ENCODE results near the gene BAX.
"Not testable (repeated sequence)": the region's sequence is repeated elsewhere in the genome, so short reads cannot be mapped to it uniquely, and the experiment has no call there.

Gene BAX

DNA sequence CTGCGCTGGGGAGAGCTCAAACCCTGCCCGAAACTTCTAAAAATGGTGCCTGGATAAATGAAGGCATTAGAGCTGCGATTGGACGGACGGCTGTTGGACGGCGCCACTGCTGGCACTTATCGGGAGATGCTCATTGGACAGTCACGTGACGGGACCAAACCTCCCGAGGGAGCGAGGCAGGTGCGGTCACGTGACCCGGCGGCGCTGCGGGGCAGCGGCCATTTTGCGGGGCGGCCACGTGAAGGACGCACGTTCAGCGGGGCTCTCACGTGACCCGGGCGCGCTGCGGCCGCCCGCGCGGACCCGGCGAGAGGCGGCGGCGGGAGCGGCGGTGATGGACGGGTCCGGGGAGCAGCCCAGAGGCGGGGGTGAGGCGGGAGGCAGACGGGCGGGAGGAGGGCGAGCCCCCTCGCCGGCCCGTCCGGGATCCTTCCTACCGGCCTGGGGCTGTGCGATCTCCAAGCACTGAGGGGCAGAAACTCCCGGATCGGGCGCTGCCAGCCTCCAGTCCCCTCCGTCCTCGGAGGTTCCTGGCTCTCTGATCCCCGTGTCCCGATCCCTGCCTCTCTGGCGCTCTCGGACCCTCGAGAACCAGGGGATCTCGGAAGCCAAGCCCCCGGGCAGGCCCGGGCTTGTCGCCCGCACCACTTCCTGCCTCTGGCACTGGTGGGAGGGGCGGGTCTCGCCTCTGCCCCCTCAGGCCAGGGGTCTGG lies at the start of gene BAX:
Gene BAX, plus strand, starts transcription at position 281 of the 713 bp plus-strand sequence. Its CDS starts 54 bp downstream, at position 335.
- DNase-seq: peak; percentile 96

DNA sequence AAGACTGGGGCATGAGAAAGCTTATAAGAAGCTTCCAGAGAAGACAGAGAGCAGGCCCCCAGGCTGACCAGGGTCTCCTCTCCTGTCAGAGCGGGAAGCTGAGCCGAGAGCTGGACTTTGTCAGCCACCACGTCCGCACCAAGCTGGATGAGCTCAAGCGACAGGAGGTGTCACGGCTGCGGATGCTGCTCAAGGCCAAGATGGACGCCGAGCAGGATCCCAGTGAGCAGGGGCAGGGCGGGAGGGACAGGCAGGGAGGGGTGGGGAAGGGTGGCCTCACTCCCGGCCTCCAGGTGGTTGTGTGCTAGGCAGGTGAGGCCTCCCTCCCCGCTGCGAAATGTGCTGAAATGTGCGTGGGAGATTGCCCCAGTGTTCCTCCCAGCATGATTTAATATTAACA lies 49.0 kb upstream of the BAX start:
- no peak for DNase-seq

DNA sequence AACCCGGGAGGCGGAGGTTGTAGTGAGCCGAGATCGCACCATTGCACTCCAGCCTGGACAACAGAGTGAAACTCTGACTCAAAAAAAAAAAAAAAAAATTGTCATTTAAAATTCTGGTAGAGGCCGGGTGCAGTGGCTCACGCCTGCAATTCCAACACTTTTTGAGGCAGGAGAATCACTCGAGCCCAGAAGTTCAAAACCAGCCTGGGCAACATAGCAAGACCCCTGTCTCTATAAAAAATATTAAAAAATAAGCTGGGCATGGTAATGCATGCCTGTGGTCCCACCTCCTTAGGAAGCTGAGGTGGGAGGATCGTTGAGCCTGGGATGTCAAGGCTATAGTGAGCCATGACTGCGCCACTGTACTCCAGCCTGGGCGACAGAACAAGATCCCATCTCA lies 48.4 kb upstream of the BAX start:
- DNase-seq: no peak

DNA sequence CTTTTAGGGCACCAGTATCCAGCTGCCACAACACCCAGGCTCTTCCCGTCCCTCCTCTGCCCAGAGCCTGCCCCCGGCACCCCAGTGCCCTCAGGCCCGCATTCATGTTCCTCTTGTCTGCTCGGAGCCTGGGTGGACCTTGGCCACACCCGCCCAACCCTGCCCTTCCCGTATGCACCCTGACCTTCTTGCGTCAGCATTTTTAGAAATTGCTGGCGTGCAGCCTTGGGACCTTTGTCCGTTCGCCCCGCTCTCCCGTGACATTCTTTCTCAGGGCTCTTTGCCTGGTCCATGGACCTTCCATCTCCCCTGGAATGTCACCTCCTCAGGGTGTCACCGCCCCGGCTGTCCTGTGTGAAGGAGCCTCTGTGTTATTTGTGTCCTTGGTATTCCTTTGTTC lies 47.0 kb upstream of the BAX start:
- no peak for DNase-seq

DNA sequence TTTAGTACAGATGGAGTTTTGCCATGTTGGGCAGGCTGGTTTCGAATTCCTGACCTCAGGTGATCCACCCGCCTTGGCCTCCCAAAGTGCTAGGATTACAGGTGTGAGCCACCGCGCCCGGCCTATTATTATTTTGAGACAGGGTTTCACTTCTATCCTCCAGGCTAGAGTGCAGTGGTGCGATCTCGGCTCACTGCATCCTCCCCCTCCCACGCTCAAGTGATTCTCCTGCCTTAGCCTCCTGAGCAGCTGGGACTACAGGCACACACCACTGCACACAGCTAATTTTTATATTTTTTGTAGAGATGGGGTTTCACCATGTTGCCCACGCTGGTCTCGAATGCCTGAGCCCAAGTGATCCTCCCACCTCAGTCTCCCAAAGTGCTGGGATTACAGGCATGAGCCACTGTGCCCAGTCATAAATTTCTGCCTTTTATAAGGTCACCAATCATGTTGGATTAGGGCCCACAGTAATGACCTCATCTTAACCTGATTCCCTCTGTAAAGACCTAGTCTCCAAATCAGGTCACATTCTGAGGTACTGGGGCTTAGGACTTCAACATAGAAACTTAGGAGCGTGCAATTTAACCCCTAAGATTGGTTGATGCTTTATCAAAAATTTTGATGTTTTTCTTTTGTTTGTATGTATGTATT lies 45.1 kb upstream of the BAX start:
- not testable (repeated sequence) for DNase-seq

DNA sequence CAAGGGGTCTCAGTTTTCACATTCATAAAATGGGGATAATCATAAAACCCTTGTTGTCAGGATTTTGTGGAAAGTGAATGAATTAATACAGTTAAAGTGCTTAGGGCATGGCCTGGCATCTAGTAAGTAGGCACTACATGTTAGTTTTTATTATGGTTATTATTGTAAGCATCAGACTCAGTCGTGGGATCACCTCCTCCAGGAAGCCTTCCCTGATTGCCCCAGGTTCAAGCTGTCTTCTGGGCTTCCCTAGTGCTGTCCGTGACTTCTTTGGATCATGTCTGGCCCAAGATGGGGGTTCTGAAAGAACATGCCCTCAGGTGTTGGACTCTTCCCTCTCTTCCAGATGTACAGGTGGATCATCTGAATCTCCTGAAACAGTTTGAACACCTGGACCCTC lies 43.9 kb upstream of the BAX start:
- DNase-seq: no peak

DNA sequence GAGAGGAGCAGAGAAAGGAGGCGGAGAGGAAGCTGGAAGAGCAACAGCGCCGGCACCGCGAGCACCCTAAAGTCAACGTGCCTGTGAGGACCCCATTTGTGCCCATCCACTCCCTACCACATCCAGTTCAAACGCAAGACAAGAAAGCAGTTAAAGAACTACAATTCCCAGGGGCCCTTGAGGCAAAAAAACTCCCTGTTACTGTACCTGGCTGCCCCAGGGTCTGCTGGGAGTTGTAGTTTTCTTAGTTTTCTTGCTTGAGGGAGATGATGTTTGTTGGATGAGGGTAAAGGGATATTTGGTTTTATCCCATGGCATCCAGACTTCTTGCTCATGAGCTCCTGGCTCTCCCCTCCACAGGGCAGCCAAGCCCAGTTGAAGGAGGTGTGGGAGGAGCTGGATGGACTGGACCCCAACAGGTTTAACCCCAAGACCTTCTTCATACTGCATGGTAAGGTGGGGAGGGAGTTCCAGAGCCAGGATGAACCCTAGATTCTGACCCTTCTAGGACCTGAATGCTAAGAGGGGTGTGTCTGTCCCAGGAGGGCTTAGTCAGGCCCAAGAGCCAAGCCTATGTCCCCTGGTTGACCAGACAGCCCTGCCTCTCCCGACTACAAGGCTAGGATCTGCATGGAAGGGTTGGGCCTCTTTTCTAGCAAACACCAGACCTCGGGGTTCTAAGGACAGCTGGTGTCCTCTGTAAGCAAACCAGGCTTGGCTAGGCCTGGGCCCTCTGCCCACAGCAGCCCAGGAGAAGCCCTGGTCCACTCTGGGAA lies 41.4 kb upstream of the BAX start:
- DNase-seq: no peak

DNA sequence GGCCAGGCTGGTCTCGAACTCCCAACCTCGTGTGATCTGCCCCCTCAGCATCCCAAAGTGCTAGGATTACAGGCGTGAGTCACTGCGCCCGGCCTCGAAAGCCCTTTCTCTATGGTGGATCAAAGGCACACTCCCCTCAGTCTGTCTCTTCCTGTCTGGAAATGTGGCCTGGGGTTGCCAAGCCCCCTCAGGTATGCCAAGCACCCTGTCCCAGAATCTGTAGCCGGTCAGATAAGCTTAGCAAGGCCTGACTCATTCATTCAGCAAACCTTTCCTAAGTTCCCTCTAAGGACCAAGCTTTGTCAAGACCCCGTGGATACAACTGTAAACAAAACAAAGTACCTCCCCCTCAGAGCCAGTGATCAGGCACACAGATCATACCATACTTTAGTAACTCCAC lies 40.5 kb upstream of the BAX start:
- DNase-seq: no peak

DNA sequence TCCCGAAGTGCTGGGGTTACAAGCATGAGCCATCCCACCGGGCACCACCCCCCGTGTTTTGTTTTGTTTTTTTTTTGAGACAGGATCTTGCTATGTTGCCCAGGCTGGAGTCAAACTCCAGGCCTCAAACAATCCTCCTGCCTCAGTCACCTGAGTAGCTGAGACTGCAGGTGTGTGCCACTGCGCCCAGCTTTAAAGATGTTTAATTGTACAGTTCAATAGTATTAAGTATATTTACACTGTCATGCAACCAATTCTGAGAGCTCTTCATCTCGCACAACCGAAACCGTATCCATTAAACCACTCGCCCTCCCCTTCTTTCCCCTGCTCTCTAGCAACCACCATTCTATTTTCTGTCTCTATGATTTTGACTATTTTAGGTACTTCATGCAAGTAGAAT lies 38.9 kb upstream of the BAX start:
- DNase-seq: no peak

DNA sequence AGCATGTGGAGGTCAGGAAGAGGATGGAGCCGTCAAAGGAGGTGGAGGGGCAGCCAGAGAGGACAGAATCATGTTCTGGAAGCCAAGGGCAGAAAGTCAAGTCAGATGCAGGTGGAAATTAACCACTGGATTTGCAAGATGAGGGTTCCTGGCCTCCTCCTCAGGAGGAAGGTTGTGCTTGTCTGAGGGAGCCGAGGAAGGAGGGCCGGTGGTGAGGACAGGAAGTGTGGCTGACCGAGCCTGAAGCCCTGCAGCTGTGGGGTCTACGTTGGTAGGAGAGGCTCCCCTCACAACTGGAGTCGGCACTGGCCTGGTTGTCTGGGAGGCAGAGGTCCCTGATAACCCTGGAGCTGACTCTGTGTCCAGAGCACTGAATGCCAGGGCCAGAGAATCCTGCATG lies 36.6 kb upstream of the BAX start:
- no peak for DNase-seq

DNA sequence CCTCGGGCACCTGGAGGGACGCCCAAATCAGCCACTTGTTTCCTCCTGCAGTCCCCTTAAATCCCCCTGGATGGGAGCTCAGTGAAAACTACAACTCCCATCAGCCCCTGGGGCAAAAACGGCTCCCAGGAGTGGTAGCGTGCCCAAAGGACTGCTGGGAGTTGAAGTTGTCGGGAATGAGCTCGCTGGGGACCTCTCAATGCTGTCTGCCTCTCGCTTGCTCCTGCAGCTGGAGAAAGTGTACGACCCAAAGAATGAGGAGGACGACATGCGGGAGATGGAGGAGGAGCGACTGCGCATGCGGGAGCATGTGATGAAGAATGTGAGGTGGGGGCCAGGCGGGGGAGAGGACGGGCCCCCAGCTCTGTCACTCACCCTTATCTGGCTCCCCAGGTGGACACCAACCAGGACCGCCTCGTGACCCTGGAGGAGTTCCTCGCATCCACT lies 35.9 kb upstream of the BAX start:
- DNase-seq: no peak

DNA sequence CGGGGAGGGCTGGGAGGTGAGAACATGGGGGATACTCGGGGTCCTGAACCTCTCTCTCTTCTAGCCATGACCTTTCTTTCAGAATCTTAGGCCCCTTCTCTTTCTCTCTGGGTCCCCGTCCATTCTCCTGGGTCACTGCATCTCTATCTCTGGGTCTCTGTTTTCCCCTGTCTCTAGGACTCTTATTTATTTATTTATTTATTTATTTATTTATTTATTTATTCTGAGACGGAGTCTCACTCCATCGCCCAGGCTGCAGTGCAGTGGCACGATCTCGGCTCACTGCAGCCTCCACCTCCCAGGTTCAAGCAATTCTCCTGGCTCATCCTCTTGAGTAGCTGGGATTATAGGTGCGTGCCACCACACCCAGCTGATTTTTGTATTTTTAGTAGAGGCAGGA lies 35.4 kb upstream of the BAX start:
- DNase-seq: not testable (repeated sequence)

DNA sequence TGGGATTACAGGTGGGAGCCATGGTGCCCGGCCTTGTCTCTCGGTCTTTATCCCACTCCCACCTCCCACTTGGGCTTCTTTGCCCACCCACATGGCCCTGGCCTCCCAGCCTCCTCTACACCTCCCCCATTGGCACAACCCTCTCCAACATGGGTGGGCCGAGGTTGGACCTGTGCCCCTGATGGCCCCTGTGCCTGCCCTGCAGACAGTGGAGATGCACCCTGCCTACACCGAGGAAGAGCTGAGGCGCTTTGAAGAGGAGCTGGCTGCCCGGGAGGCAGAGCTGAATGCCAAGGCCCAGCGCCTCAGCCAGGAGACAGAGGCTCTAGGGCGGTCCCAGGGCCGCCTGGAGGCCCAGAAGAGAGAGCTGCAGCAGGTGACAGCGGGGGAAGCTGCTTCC lies 33.7 kb upstream of the BAX start:
- DNase-seq: no peak

DNA sequence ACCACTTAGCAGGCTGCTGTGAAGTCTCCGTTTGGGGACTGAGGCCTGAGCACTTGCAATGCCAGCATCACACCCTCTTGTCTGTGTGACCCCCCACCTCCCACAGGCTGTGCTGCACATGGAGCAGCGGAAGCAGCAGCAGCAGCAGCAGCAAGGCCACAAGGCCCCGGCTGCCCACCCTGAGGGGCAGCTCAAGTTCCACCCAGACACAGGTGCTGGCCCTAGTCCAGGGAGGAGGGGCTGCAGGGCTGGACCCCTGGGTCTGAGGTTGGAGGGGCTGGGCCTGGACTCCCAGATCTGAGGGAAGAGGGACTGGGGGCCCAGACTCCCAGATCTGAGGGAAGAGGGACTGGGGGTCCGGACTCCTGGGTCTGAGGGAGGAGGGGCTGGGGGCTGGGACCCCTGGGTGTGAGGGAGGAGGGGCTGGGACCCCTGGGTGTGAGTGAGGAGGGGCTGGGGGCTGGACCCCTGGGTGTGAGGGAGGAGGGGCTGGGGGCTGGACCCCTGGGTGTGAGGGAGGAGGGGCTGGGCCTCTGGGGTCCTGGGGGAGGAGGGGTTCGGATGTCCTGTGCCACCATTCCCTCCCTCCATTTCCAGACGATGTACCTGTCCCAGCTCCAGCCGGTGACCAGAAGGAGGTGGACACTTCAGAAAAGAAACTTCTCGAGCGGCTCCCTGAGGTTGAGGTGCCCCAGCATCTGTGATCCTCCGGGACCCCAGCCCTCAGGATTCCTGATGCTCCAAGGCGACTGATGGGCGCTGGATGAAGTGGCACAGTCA lies 32.8 kb upstream of the BAX start:
- no peak for DNase-seq

DNA sequence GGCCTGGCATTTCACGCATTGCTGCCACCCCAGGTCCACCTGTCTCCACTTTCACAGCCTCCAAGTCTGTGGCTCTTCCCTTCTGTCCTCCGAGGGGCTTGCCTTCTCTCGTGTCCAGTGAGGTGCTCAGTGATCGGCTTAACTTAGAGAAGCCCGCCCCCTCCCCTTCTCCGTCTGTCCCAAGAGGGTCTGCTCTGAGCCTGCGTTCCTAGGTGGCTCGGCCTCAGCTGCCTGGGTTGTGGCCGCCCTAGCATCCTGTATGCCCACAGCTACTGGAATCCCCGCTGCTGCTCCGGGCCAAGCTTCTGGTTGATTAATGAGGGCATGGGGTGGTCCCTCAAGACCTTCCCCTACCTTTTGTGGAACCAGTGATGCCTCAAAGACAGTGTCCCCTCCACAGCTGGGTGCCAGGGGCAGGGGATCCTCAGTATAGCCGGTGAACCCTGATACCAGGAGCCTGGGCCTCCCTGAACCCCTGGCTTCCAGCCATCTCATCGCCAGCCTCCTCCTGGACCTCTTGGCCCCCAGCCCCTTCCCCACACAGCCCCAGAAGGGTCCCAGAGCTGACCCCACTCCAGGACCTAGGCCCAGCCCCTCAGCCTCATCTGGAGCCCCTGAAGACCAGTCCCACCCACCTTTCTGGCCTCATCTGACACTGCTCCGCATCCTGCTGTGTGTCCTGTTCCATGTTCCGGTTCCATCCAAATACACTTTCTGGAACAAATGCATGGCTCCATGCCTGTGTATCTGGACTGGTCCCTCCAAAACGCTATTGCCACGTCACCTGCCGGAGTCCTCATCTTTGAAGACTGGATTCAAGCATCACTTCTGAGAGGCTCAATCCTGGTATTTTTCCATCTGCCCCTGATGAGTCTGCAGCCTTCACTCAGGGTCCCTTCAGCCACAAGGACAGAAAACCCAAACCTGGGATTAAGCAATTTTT lies 31.9 kb upstream of the BAX start:
- no peak for DNase-seq

DNA sequence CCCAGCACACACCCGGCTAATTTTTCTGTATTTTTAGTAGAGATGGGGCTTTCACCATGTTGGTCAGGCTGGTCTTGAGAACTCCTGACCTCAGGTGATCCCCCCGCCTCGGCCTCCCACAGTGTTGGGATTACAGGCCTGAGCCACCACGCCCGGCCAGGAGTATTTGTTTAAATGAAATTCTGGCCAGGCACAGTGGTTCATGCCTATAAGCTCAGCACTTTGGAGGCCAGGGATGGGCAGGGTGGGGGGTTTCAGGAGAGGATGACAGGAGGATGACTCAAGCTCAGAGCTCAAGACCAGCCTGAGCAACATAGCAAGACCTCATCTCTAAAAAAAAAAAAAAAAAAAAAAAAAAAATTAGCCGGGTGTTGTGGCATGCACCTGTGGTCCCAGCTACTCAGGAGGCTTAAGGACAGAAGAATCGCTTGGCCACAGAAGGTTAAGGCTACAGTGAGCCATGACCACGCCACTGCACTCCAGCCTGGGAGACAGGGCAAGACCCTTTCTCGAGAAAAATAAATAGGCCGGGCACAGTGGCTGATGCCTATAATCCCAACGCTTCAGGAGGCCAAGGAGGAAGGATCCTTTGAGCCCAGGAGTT lies 29.3 kb upstream of the BAX start:
- DNase-seq: peak; percentile 83

DNA sequence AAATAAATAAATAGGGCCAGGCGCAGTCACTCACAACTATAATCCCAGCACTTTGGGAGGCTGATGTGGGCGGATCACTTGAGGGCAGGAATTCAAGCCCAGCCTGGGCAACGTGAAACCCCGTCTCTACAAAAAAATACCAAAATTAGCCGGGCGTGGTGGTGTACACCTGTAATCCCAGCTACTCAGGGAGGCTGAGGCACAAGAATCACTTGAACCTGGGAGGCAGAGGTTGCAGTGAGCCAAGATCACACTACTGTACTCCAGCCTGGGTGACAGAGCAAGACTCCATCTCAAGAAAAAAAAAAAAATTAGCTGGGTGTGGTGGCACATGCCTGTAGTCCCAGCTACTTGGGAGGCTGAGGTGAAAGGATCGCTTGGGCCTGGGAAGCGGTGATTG lies 28.8 kb upstream of the BAX start:
- not testable (repeated sequence) for DNase-seq

DNA sequence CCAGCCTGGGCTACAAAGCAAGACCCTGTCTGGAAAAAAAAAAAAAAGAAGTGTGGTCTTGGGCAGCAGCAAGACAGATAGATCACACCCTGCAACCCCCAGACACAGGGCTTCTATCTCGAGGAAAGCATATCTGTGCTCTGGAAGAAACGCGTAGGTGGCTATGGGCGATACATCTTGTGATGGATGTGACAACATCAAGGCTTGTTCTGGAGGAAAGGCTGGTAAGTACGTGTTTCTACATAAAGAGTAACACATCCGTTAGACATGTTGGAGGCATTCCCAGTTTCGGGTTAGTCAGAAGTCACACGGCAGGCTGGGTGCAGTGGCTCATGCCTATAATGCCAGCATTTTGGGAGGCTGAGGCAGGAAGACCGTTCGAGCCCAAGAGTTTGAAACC lies 27.8 kb upstream of the BAX start:
- peak; percentile 91 for DNase-seq

DNA sequence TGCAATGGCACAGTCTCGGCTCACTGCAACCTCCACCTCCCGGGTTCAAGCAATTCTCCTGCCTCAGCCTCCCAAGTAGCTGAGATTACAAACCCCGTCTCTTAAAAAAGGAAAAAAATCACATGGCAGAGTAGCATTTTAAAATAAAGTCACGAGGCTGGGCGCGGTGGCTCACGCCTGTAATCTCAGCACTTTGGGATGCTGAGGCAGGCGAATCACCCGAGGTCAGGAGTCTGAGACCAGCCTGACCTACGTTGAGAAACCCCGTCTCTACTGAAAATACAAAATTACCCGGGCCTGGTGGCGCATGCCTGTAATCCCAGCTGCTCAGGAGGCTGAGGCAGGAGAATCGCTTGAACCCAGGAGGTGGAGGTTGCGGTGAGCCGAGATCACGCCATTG lies 27.0 kb upstream of the BAX start:
- DNase-seq: not testable (repeated sequence)

DNA sequence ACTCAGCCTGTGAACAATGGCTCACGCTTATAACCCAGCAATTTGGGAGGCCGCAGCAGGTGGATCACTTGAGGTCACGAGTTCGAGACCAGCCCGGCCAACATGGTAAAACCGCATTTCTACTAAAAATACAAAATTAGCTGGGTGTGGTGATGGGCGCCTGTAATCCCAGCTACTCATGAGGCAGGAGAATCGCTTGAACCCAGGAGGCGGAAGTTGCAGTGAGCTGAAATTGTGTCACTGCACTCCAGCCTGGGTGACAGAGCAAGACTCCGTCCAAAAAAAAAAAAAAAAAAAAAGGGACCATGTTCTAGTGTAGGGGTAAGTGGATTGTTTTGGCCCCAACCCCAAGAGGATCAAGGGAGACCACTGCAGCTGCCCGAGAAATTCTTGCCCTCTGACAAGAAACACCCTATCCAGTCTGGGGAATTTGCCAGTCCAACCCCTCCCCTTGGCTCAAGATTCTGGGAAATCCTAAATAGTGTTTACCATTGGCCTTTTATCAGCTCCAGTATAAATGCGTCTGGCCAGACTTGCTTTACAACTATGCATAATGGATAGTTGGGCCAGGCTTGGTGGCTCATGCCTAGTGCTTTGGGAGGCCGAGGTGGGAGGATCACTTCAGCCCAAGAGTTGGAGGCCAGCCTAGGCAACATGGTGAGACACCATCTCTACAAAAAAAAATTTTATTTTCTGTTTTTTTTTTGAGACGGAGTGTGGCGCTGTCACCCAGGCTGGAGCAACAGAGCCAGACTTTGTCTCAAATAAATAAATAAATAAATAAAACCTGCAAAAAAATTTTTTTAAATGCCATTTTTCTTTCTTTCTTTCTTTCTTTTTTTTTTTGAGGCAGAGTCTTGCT lies 26.3 kb upstream of the BAX start:
- no peak for DNase-seq

All from NCI-H226 (cell line).